Endothelial cell of umbilical vein (primary cell): ENCODE data around the gene GLIPR1L1. TPM values are rescaled to one million over a fixed set of nuclear protein-coding genes. Genes with fewer than 3 reads are reported as not detected.

Experiments used
- BruUV-seq: library from RNA; stranded (reverse); fragments of 400-500 nt; replicated peaks from 2 replicates; lab custom pipeline; 2021; lab: Mats Ljungman, UMichigan
- CTCF ChIA-PET: fragments of 300-600, 350-600 bp; sonication (Branson Sonifier 250); formaldehyde crosslinking; loops from one replicate; lab custom pipeline; 2021; ENCODE audit warnings: antibody characterized with exemption, inconsistent platforms; lab: Charles Lee
- POLR2A ChIA-PET: fragments of 300-600, 350-600 bp; sonication (Branson Sonifier 250); formaldehyde crosslinking; loops from one replicate; lab custom pipeline; 2021; ENCODE audit warnings: antibody characterized with exemption, inconsistent platforms; lab: Charles Lee
- DNase-seq: peaks from one replicate; pipeline ENCODE4 v3.0.0-alpha.2; 2011; ENCODE audit warnings: low read depth, low spot score
- FAIRE-seq: peaks from 2 replicates; lab custom pipeline; 2011; peaks lifted over from hg19 to GRCh38; lab: Jason Lieb, UNC
- H2AFZ ChIP-seq: 2 replicates; pipeline ENCODE4 v1.6.0; 2012; ENCODE audit warnings: low read depth, low read length, control low read depth, inconsistent platforms
- H3K27ac ChIP-seq: 2 replicates; pipeline ENCODE4 v1.5.1; 2011; ENCODE audit warnings: low read depth, mild to moderate bottlenecking, control low read depth, low read length, moderate library complexity; ENCODE audit not compliant: insufficient read depth
- H3K27me3 ChIP-seq, 2 experiments: 2 replicates each; pipeline versions ENCODE4 v1.6.0 to v1.6.1; 2011; ENCODE audit warnings: low read length in 2 of 2, mixed read lengths in 1 of 2; ENCODE audit not compliant: control insufficient read depth in 2 of 2, insufficient read depth in 2 of 2
- H3K36me3 ChIP-seq, 2 experiments: 2 replicates in 1 of 2; 3 replicates in 1 of 2; pipeline ENCODE4 v1.5.1; 2011; ENCODE audit warnings: low read length in 2 of 2, mild to moderate bottlenecking in 1 of 2, moderate library complexity in 1 of 2; ENCODE audit not compliant: control insufficient read depth in 2 of 2, insufficient read depth in 2 of 2; ENCODE audit errors: extremely low read depth in 1 of 2
- H3K4me1 ChIP-seq: 3 replicates; pipeline ENCODE4 v1.5.1; 2011; ENCODE audit warnings: mild to moderate bottlenecking, low read length; ENCODE audit not compliant: control insufficient read depth, insufficient read depth; ENCODE audit errors: extremely low read depth
- H3K4me2 ChIP-seq: 2 replicates; pipeline ENCODE4 v1.6.1; 2011; ENCODE audit warnings: low read length, control low read depth, mixed read lengths; ENCODE audit not compliant: insufficient read depth
- H3K4me3 ChIP-seq, 3 experiments: fragments of 200-600 bp in 1 of 3; sonication (generic), shearing (Covaris generic) in 1 of 3; replicated peaks in 1 of 3; 2 replicates each; pipeline ENCODE4 v1.5.1; 2011 to 2016; ENCODE audit warnings: control low read depth in 3 of 3, low read length in 3 of 3, mild to moderate bottlenecking in 2 of 3, inconsistent platforms in 1 of 3, low read depth in 1 of 3, moderate library complexity in 1 of 3; ENCODE audit not compliant: insufficient read depth in 1 of 3
- H3K79me2 ChIP-seq: 2 replicates; pipeline ENCODE4 v1.6.0; 2012; ENCODE audit warnings: low read length, inconsistent platforms; ENCODE audit not compliant: control insufficient read depth, insufficient read depth
- H3K9ac ChIP-seq: replicated peaks from 2 replicates; pipeline ENCODE3; 2011; ENCODE audit warnings: low read length, control low read depth; ENCODE audit not compliant: insufficient read depth; ENCODE audit errors: extremely low read depth
- H3K9me1 ChIP-seq: replicated peaks from 3 replicates; pipeline ENCODE4 v1.6.0; 2011; ENCODE audit warnings: mild to moderate bottlenecking, low read length; ENCODE audit not compliant: control insufficient read depth, insufficient read depth; ENCODE audit errors: extremely low read depth
- H3K9me3 ChIP-seq: replicated peaks from 2 replicates; pipeline ENCODE4 v1.5.1; 2012; ENCODE audit warnings: low read length, inconsistent platforms; ENCODE audit not compliant: control insufficient read depth, insufficient read depth
- H4K20me1 ChIP-seq: replicated peaks from 2 replicates; pipeline ENCODE3; 2011; ENCODE audit warnings: mild to moderate bottlenecking, low read length; ENCODE audit not compliant: control insufficient read depth, insufficient read depth; ENCODE audit errors: extremely low read depth
- EZH2 ChIP-seq: IDR thresholded peaks from 2 replicates; pipeline ENCODE4 v1.6.1; 2012; ENCODE audit warnings: borderline replicate concordance, low read depth, mild to moderate bottlenecking, moderate library complexity, low read length, inconsistent platforms; ENCODE audit not compliant: severe bottlenecking
- FOS ChIP-seq: IDR thresholded peaks from 2 replicates; pipeline ENCODE4 v1.6.1; 2011; ENCODE audit warnings: mild to moderate bottlenecking, low read length, moderate library complexity, borderline replicate concordance; ENCODE audit not compliant: insufficient read depth
- GATA2 ChIP-seq: IDR thresholded peaks from 2 replicates; pipeline ENCODE4 v1.7.0; 2011; ENCODE audit warnings: low read depth, mild to moderate bottlenecking, moderate library complexity, mixed read lengths, low read length; ENCODE audit not compliant: insufficient read length, insufficient read depth
- JUN ChIP-seq: IDR thresholded peaks from 2 replicates; pipeline ENCODE4 v1.6.1; 2011; ENCODE audit warnings: borderline replicate concordance, low read depth; ENCODE audit not compliant: insufficient read length, insufficient read depth
- MYC ChIP-seq: IDR thresholded peaks from one replicate; pipeline ENCODE4 v1.6.1; 2011; ENCODE audit warnings: mild to moderate bottlenecking, low read depth, low read length
- POLR2A ChIP-seq: IDR thresholded peaks from 2 replicates; pipeline ENCODE4 v1.6.1; 2012; ENCODE audit warnings: low read depth, mild to moderate bottlenecking, control low read depth, low read length
- POLR2AphosphoS5 ChIP-seq: IDR thresholded peaks from 2 replicates; pipeline ENCODE4 v1.6.1; 2012; ENCODE audit warnings: low read depth, mild to moderate bottlenecking, control low read depth, low read length, moderate library complexity; ENCODE audit not compliant: insufficient read depth
- dilution Hi-C: fragments of 300-500 bp; cut with MboI; formaldehyde crosslinking; loops from one replicate; pipeline ENCODE4 v1.15.0; 2019; ENCODE audit warnings: low sequenced_read_pairs; ENCODE audit not compliant: extremely low pct_ligation_motif_present
- intact Hi-C: fragments of 100-400 bp; cut with micrococcal nuclease; formaldehyde crosslinking; loops from one replicate; pipeline ENCODE4 v1.10.0; 2022
- polyA plus RNA-seq, 4 experiments: library from polyadenylated mRNA; depleted of rRNA in 3 of 4; stranded (reverse) in 3 of 4; unstranded in 1 of 4; fragments of >200 nt; gene quantifications; 2 replicates each; pipeline versions ENCODE4 v1.2.1 to v1.2.3, GENCODE V29; 2011 to 2012; ENCODE audit warnings: missing spikeins in 1 of 4
- total RNA-seq: library from RNA; stranded (reverse); gene quantifications from 2 replicates; pipeline ENCODE4 v1.2.3, GENCODE V29; 2021
- TF ChIP-seq, protein P1 (sequence below): IDR thresholded peaks from 2 replicates; pipeline ENCODE4 v1.6.1; 2011; ENCODE audit not compliant: insufficient read depth, insufficient read length
- TF ChIP-seq, protein P2 (sequence below), 2 donors: IDR thresholded peaks; 1 replicate in 1 of 2; 2 replicates in 1 of 2; pipeline ENCODE4 v1.5.1; 2011; ENCODE audit warnings: low read length in 2 of 2, mild to moderate bottlenecking in 2 of 2, moderate library complexity in 2 of 2, control low read depth in 1 of 2, inconsistent platforms in 1 of 2, low read depth in 1 of 2; ENCODE audit not compliant: insufficient read depth in 1 of 2; ENCODE audit errors: extremely low read depth in 1 of 2

Gene GLIPR1L1
- total and polyA plus RNA-seq, 2 donors (not counting 3 experiments of a cell fraction or from before 2014, with no cell fraction given), result not detected

DNA sequence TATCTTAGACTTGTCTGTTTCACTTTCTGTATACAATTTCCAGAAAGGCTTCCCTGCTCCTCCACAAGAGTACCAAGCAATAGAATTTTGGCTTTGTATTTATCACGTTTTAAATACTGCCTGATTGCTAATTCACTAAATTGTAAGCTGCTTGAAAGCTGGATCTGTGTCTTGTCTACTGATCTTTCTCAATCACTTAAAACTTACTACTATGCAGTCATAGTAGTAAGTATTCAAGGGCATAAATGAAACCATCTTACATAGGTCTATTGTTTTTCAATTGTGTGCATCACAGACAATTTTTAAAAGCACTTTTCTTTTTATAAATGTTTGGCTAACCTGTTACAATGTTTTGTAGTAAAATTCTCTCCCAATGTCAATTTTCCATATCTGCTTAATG is 55.2 kb downstream of the GLIPR1L1 start:
- Histone ChIP-seq H2AFZ (peak overlapping the region; percentile 38), H3K27me3 (no peaks in the 10 kb centered on the region), H3K9ac (no peak overlapping the region), H3K36me3 (no peaks in the 10 kb centered on the region), H3K9me3 (no peaks in the 10 kb centered on the region), H3K4me3 (no peak overlapping the region), H3K4me2 (peak overlapping the region; percentile 47), H3K79me2 (no peaks in the 10 kb centered on the region), H3K27ac (peak overlapping the region; percentile 33), H4K20me1 (no peaks in the 10 kb centered on the region), H3K4me1 (peaks cover 29% of the 10 kb centered on the region), H3K9me1 (no peaks in the 10 kb centered on the region)
- DNase-seq (peak; percentile 9), FAIRE-seq (no peak)
- dilution Hi-C loops (no loop called here), intact Hi-C loops (loop anchor here (2.0 kb wide), 2 partner anchors 59 to 121 kb away; partner anchors contain the start of genes CAPS2 and KRR1)
- TF ChIP-seq, protein P1, sequence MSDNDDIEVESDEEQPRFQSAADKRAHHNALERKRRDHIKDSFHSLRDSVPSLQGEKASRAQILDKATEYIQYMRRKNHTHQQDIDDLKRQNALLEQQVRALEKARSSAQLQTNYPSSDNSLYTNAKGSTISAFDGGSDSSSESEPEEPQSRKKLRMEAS, result no peak
- TF ChIP-seq MYC, result no peak
- no peak for TF ChIP-seq JUN
- TF ChIP-seq POLR2AphosphoS5, result no peak
- TF ChIP-seq, protein P2, sequence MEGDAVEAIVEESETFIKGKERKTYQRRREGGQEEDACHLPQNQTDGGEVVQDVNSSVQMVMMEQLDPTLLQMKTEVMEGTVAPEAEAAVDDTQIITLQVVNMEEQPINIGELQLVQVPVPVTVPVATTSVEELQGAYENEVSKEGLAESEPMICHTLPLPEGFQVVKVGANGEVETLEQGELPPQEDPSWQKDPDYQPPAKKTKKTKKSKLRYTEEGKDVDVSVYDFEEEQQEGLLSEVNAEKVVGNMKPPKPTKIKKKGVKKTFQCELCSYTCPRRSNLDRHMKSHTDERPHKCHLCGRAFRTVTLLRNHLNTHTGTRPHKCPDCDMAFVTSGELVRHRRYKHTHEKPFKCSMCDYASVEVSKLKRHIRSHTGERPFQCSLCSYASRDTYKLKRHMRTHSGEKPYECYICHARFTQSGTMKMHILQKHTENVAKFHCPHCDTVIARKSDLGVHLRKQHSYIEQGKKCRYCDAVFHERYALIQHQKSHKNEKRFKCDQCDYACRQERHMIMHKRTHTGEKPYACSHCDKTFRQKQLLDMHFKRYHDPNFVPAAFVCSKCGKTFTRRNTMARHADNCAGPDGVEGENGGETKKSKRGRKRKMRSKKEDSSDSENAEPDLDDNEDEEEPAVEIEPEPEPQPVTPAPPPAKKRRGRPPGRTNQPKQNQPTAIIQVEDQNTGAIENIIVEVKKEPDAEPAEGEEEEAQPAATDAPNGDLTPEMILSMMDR (IDR thresholded peaks at IDR 0.05; ENCODE audit: extremely low read depth in 1 of 2, insufficient read depth in 1 of 2, low read depth in 1 of 2, low read length in 2 of 2), result no peak
- TF ChIP-seq EZH2, result no peak
- no peak for TF ChIP-seq POLR2A
- TF ChIP-seq FOS, result no peak
- no peak for TF ChIP-seq GATA2
- POLR2A ChIA-PET, result no interaction called here
- BruUV-seq, result no TSS peak
- CTCF ChIA-PET, result interaction anchor here (1.8 kb wide), 1 partner anchor 55 kb away, joined by 5 read pairs; the partner anchor contains the start of gene GLIPR1L1
